Epithelial cell of esophagus (primary cell): ENCODE results near the gene WSCD2.

Experiments used
- DNase-seq: peaks from one replicate; pipeline ENCODE4 v3.0.0; 2010; ENCODE audit warnings: low read depth
- H3K4me3 ChIP-seq: 2 replicates; pipeline ENCODE4 v1.5.1; 2011; ENCODE audit warnings: mild to moderate bottlenecking, low read length, control low read depth
- CTCF ChIP-seq: IDR thresholded peaks from 2 replicates; pipeline ENCODE4 v1.5.1; 2011; ENCODE audit warnings: low read depth, mild to moderate bottlenecking, low read length, control low read depth, inconsistent platforms; ENCODE audit not compliant: insufficient read depth; ENCODE audit errors: missing control alignments

The WSCD2 gene

DNA sequence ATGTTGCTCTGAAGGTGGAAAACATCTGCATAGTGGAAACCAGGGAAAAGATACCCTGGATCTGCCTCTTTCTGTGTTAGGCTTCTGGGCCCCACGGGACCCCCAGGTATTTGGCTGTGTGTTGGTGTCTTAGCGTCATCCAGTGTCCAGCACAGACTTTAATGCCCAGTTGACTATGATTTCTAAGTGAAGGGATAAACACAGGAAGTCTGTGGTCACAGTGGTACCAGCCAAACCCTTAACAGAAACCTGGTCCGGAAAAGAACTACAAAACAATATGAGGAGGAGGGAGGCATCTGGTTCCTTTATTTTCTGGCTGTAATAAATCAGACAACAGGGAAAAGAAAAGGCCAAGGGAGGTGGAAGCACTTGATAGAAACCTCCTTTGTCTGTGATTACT lies 153.6 kb downstream of the WSCD2 start:
- no peak for DNase-seq
- TF ChIP-seq CTCF, result no peak
- no peak overlapping the region for H3K4me3 ChIP-seq

- no peak overlapping the region for H3K4me3 ChIP-seq
- no peak for DNase-seq
- no peak for TF ChIP-seq CTCF
Measured at GRCh38 chr12:108284163-108284562, 155.1 kb downstream of the WSCD2 start.

- no peak for DNase-seq
- no peak for TF ChIP-seq CTCF
Measured at GRCh38 chr12:108285016-108285415, 155.9 kb downstream of the WSCD2 start.

DNA sequence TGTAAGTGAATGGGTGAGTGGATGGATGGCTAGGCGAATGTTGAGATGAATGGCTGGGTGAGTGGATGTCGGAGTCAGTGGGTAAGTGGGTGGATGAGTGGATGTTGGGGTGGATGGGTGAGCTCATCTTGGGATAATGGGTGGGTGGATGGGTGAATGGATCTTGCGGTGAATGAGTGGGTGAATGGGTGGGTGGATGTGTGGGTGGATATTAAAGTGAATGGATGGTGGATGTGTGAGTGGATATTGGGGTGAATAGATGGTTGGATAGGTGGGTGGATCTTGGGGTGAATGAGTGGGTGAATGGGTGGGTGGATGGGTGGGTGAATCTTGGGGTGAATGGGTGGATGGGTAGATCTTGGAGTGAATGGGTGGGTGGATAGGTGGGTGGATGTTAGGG lies 158.1 kb downstream of the WSCD2 start:
- no peak for DNase-seq
- no peak overlapping the region for H3K4me3 ChIP-seq
- TF ChIP-seq CTCF, result no peak

More at GRCh38 chr12:108285016-108285415, 155.9 kb downstream of the WSCD2 start:
- H3K4me3 ChIP-seq, result no peak overlapping the region

- TF ChIP-seq CTCF, result no peak
- no peak for DNase-seq
- no peak overlapping the region for H3K4me3 ChIP-seq
Measured at GRCh38 chr12:108289350-108290161, 160.5 kb downstream of the WSCD2 start.

GRCh38 chr12:108295641-108296040 lies 166.6 kb downstream of the WSCD2 start:
- DNase-seq, result no peak
- H3K4me3 ChIP-seq, result no peak overlapping the region
- no peak for TF ChIP-seq CTCF

GRCh38 chr12:108296945-108297344 lies 167.9 kb downstream of the WSCD2 start:
- no peak overlapping the region for H3K4me3 ChIP-seq
- DNase-seq, result no peak
- TF ChIP-seq CTCF, result no peak
